Measurements from ENCODE around the gene PRR7. TPM values are rescaled to one million over a fixed set of nuclear protein-coding genes. Genes with fewer than 3 reads are reported as not detected.

PRR7 gene
- total RNA-seq, 4 donors from 2014 or later: 1.9 to 3.0 TPM; not detected in 2

GRCh38 chr5:177468685-177469628, 22.3 kb downstream of the PRR7 start:
- Histone ChIP-seq H3K9me3 (no peaks in the 10 kb centered on the region), H3K27me3 (no peaks in the 10 kb centered on the region), H3K4me1 (peaks cover 0 to 17% of the 10 kb centered on the region in 2 donors), H3K4me3 (no peak overlapping the region), H3K36me3 (no peaks in the 10 kb centered on the region), H3K27ac (peak overlapping the region; percentile 51 to 82)
- no peak for TF ChIP-seq POLR2A (IDR thresholded peaks at IDR 0.05)
- no peak for TF ChIP-seq CTCF (IDR thresholded peaks at IDR 0.05)
- intact Hi-C loops (cut with DNase I; ENCODE audit: low total_unique reads): no loop called here
- DNase-seq: no peak

GRCh38 chr5:177469750-177470525, 23.3 kb downstream of the PRR7 start:
- intact Hi-C loops (cut with DNase I; ENCODE audit: low total_unique reads): no loop called here
- H3K27me3 ChIP-seq: no peaks in the 10 kb centered on the region
- H3K36me3 ChIP-seq: no peaks in the 10 kb centered on the region
- TF ChIP-seq POLR2A (IDR thresholded peaks at IDR 0.05) (no peak), CTCF (IDR thresholded peaks at IDR 0.05) (no peak)
- H3K9me3 ChIP-seq: no peaks in the 10 kb centered on the region
- no peak for DNase-seq
- no peak overlapping the region for H3K4me3 ChIP-seq
- peaks cover 0 to 17% of the 10 kb centered on the region in 2 donors for H3K4me1 ChIP-seq
- peak overlapping the region; percentile 51 to 82 for H3K27ac ChIP-seq

GRCh38 chr5:177470759-177471536, 24.3 kb downstream of the PRR7 start:
- Histone ChIP-seq H3K27me3 (no peaks in the 10 kb centered on the region), H3K4me1 (peaks cover 0 to 17% of the 10 kb centered on the region in 2 donors), H3K27ac (peak overlapping the region in 1 of 2 donors; percentile 82), H3K36me3 (no peaks in the 10 kb centered on the region), H3K4me3 (no peak overlapping the region), H3K9me3 (no peaks in the 10 kb centered on the region)
- TF ChIP-seq CTCF (IDR thresholded peaks at IDR 0.05) (no peak), POLR2A (IDR thresholded peaks at IDR 0.05) (no peak)
- peak in 1 of 2 donors; percentile 13 for DNase-seq
- intact Hi-C loops (cut with DNase I; ENCODE audit: low total_unique reads): no loop called here

GRCh38 chr5:177471610-177472356, 25.2 kb downstream of the PRR7 start:
- H3K27ac ChIP-seq: peak overlapping the region; percentile 82 to 86
- no peaks in the 10 kb centered on the region for H3K9me3 ChIP-seq
- intact Hi-C loops (cut with DNase I; ENCODE audit: low total_unique reads): no loop called here
- H3K4me3 ChIP-seq: peak overlapping the region; percentile 54 to 90
- DNase-seq: peak in 1 of 2 donors; percentile 56
- peaks cover 0 to 17% of the 10 kb centered on the region in 2 donors for H3K4me1 ChIP-seq
- no peaks in the 10 kb centered on the region for H3K36me3 ChIP-seq
- TF ChIP-seq CTCF (IDR thresholded peaks at IDR 0.05): no peak
- TF ChIP-seq POLR2A (IDR thresholded peaks at IDR 0.05): no peak
- no peaks in the 10 kb centered on the region for H3K27me3 ChIP-seq
